ENCODE results near the gene CFAP300. TPM values are rescaled to one million over a fixed set of nuclear protein-coding genes. Genes with fewer than 3 reads are reported as not detected.

CFAP300 gene
- total RNA-seq (2014; rRNA removed; shearing (Covaris generic)) = not detected in 2 replicates

- peak; percentile 65 to 73 for DNase-seq
- H3K4me1 ChIP-seq = no peaks in the 10 kb centered on the region
- H3K27ac ChIP-seq = no peak within 1 kb of the TSS
- H3K27me3 ChIP-seq = no peaks in the 10 kb centered on the region
- H3K4me3 ChIP-seq = peak within 1 kb of the TSS; percentile 52
- no peaks in the 10 kb centered on the region for H3K9me3 ChIP-seq (replicated peaks)
- no peaks in the 10 kb centered on the region for H3K36me3 ChIP-seq
These were observed at the start of gene CFAP300 for GRCh38 chr11:102047305-102047924. TSS of gene CFAP300 (plus strand) at chr11:102047437. CDS start at chr11:102047471, 34 bp downstream.

GRCh38 chr11:102001657-102002338 is 45.4 kb upstream of the CFAP300 start:
- no peaks in the 10 kb centered on the region for H3K27me3 ChIP-seq
- H3K4me3 ChIP-seq = no peak overlapping the region

GRCh38 chr11:102004220-102004619 is 43.0 kb upstream of the CFAP300 start:
- no peak overlapping the region for H3K27ac ChIP-seq
- no peaks in the 10 kb centered on the region for H3K4me1 ChIP-seq
- no peak for DNase-seq
- H3K27me3 ChIP-seq = no peaks in the 10 kb centered on the region
- no peaks in the 10 kb centered on the region for H3K9me3 ChIP-seq (replicated peaks)
- H3K36me3 ChIP-seq = no peaks in the 10 kb centered on the region
- H3K4me3 ChIP-seq = no peak overlapping the region

More at GRCh38 chr11:102001657-102002338, 45.4 kb upstream of the CFAP300 start:
- no peak for DNase-seq
- no peaks in the 10 kb centered on the region for H3K4me1 ChIP-seq
- no peak overlapping the region for H3K27ac ChIP-seq
- H3K9me3 ChIP-seq (replicated peaks) = no peaks in the 10 kb centered on the region
- no peaks in the 10 kb centered on the region for H3K36me3 ChIP-seq

GRCh38 chr11:102005306-102005705 is 41.9 kb upstream of the CFAP300 start:
- no peaks in the 10 kb centered on the region for H3K9me3 ChIP-seq (replicated peaks)
- H3K36me3 ChIP-seq = no peaks in the 10 kb centered on the region
- no peaks in the 10 kb centered on the region for H3K27me3 ChIP-seq
- H3K4me3 ChIP-seq = no peak overlapping the region
- no peak overlapping the region for H3K27ac ChIP-seq
- DNase-seq = no peak
- H3K4me1 ChIP-seq = no peaks in the 10 kb centered on the region; the same call in 1 of the 2 replicates

GRCh38 chr11:102006835-102007566 is 40.2 kb upstream of the CFAP300 start:
- Histone ChIP-seq H3K36me3 (no peaks in the 10 kb centered on the region), H3K4me1 (peaks cover 4% of the 10 kb centered on the region; the same call in 1 of the 2 replicates), H3K4me3 (no peak overlapping the region), H3K27me3 (no peaks in the 10 kb centered on the region), H3K9me3 (replicated peaks) (no peaks in the 10 kb centered on the region), H3K27ac (no peak overlapping the region)
- no peak for DNase-seq

GRCh38 chr11:102007567-102008437 is 39.4 kb upstream of the CFAP300 start:
- DNase-seq = peak in 1 of 2 experiments; percentile 51

GRCh38 chr11:102010776-102011494 is 36.3 kb upstream of the CFAP300 start:
- H3K4me3 ChIP-seq = no peak overlapping the region
- H3K9me3 ChIP-seq (replicated peaks) = no peaks in the 10 kb centered on the region
- H3K36me3 ChIP-seq = no peaks in the 10 kb centered on the region
- no peaks in the 10 kb centered on the region for H3K27me3 ChIP-seq
- H3K27ac ChIP-seq = no peak overlapping the region
- peaks cover 4% of the 10 kb centered on the region; the same call in 1 of the 2 replicates for H3K4me1 ChIP-seq
- DNase-seq = peak; percentile 68 to 69

More at GRCh38 chr11:102007567-102008437, 39.4 kb upstream of the CFAP300 start:
- Histone ChIP-seq H3K9me3 (replicated peaks) (no peaks in the 10 kb centered on the region), H3K4me1 (peaks cover 4% of the 10 kb centered on the region; the same call in 1 of the 2 replicates), H3K27ac (no peak overlapping the region), H3K4me3 (no peak overlapping the region), H3K27me3 (no peaks in the 10 kb centered on the region), H3K36me3 (no peaks in the 10 kb centered on the region)

- Histone ChIP-seq H3K4me3 (no peak overlapping the region), H3K36me3 (no peaks in the 10 kb centered on the region), H3K27me3 (no peaks in the 10 kb centered on the region), H3K9me3 (replicated peaks) (no peaks in the 10 kb centered on the region), H3K4me1 (peaks cover 4% of the 10 kb centered on the region; the same call in 1 of the 2 replicates), H3K27ac (no peak overlapping the region)
- DNase-seq = no peak
These were observed 34.3 kb upstream of the CFAP300 start for GRCh38 chr11:102012946-102013345.

- Histone ChIP-seq H3K36me3 (no peaks in the 10 kb centered on the region), H3K4me1 (peaks cover 4% of the 10 kb centered on the region; the same call in 1 of the 2 replicates), H3K9me3 (replicated peaks) (no peaks in the 10 kb centered on the region), H3K4me3 (no peak overlapping the region), H3K27me3 (no peaks in the 10 kb centered on the region), H3K27ac (no peak overlapping the region)
- DNase-seq = no peak
These were observed 32.5 kb upstream of the CFAP300 start for GRCh38 chr11:102014756-102015155.

GRCh38 chr11:102017026-102017425 is 30.2 kb upstream of the CFAP300 start:
- Histone ChIP-seq H3K27me3 (no peaks in the 10 kb centered on the region), H3K9me3 (replicated peaks) (no peaks in the 10 kb centered on the region), H3K27ac (no peak overlapping the region), H3K36me3 (no peaks in the 10 kb centered on the region), H3K4me3 (no peak overlapping the region), H3K4me1 (no peaks in the 10 kb centered on the region)
- DNase-seq = no peak

- H3K27me3 ChIP-seq = no peaks in the 10 kb centered on the region
- no peak overlapping the region for H3K4me3 ChIP-seq
- H3K9me3 ChIP-seq (replicated peaks) = no peaks in the 10 kb centered on the region
- no peak for DNase-seq
- H3K36me3 ChIP-seq = no peaks in the 10 kb centered on the region
- H3K27ac ChIP-seq = no peak overlapping the region
- H3K4me1 ChIP-seq = no peaks in the 10 kb centered on the region
These were observed 21.0 kb upstream of the CFAP300 start for GRCh38 chr11:102026217-102026616.

- Histone ChIP-seq H3K4me3 (no peak overlapping the region), H3K9me3 (replicated peaks) (no peaks in the 10 kb centered on the region), H3K27ac (no peak overlapping the region), H3K4me1 (no peaks in the 10 kb centered on the region), H3K27me3 (no peaks in the 10 kb centered on the region), H3K36me3 (no peaks in the 10 kb centered on the region)
- no peak for DNase-seq
These were observed 20.3 kb upstream of the CFAP300 start for GRCh38 chr11:102026959-102027358.

- H3K36me3 ChIP-seq = no peaks in the 10 kb centered on the region
These were observed 10.5 kb upstream of the CFAP300 start for GRCh38 chr11:102036757-102037156.

GRCh38 chr11:102046841-102047240 is 396 bp upstream of the CFAP300 start:
- peak overlapping the region; percentile 52 for H3K4me3 ChIP-seq
- DNase-seq = no peak
- no peaks in the 10 kb centered on the region for H3K27me3 ChIP-seq
- H3K36me3 ChIP-seq = no peaks in the 10 kb centered on the region
- H3K27ac ChIP-seq = no peak overlapping the region
- no peaks in the 10 kb centered on the region for H3K4me1 ChIP-seq
- no peaks in the 10 kb centered on the region for H3K9me3 ChIP-seq (replicated peaks)

More at GRCh38 chr11:102036757-102037156, 10.5 kb upstream of the CFAP300 start:
- H3K27me3 ChIP-seq = no peaks in the 10 kb centered on the region
- H3K9me3 ChIP-seq (replicated peaks) = no peaks in the 10 kb centered on the region
- no peak for DNase-seq
- no peak overlapping the region for H3K4me3 ChIP-seq
- H3K27ac ChIP-seq = no peak overlapping the region
- no peaks in the 10 kb centered on the region for H3K4me1 ChIP-seq
